Measurements from ENCODE around the gene RAF1.

- no peak for TF ChIP-seq POLR2A (IDR thresholded peaks at IDR 0.05)
- TF ChIP-seq, protein P1, sequence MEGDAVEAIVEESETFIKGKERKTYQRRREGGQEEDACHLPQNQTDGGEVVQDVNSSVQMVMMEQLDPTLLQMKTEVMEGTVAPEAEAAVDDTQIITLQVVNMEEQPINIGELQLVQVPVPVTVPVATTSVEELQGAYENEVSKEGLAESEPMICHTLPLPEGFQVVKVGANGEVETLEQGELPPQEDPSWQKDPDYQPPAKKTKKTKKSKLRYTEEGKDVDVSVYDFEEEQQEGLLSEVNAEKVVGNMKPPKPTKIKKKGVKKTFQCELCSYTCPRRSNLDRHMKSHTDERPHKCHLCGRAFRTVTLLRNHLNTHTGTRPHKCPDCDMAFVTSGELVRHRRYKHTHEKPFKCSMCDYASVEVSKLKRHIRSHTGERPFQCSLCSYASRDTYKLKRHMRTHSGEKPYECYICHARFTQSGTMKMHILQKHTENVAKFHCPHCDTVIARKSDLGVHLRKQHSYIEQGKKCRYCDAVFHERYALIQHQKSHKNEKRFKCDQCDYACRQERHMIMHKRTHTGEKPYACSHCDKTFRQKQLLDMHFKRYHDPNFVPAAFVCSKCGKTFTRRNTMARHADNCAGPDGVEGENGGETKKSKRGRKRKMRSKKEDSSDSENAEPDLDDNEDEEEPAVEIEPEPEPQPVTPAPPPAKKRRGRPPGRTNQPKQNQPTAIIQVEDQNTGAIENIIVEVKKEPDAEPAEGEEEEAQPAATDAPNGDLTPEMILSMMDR (IDR thresholded peaks at IDR 0.05 in 8 of 11, conservative IDR thresholded peaks at IDR 0.05 in 3 of 11): no peak
These were observed 13.7 kb upstream of the RAF1 start for GRCh38 chr3:12677616-12678015.

All from spleen (tissue), 7 donors.